NCI-H345 (cell line): ENCODE data around the gene TNK2.
"Not testable (repeated sequence)": the region's sequence is repeated elsewhere in the genome, so short reads cannot be mapped to it uniquely, and the experiment has no call there.

ENCODE experiments used
- DNase-seq: peaks from one replicate; lab custom pipeline; 2025; lab: John Stamatoyannopoulos, UW

The TNK2 gene

DNA sequence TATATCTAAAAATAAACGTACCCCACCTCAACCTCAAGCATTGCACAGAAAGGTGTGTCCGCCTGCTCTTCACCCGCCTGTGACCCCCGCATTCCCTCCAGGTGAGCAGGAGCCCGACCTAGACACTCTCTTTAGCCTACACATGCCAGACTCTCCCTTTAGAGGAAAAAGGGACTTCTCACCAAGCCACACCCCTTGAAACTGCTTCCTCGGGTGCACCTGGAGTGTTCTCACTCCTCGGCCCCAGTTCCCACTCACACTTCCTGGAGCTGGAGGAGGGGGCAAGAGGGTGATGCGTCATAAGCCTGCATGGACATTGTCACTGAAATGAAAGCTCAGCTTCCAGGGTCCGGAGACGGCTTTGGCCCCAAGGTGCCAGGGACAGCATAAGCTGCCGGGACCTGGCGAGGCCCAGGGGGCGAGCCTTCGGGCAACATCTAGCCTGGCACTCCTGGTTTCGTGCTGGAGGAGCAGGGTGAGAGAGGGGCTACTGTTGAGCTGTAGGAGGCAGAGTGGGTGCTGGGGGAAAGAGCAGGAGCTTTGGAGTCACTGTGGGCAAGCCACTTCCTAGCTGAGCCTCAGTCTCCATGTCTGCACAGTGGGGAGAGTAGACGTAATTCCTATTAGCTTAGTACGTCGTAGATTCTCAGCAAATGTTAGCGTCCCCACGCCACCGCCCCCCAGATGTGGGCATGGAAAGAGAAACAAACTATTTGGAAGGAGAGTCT is 86.8 kb downstream of the TNK2 start:
- no peak for DNase-seq

DNA sequence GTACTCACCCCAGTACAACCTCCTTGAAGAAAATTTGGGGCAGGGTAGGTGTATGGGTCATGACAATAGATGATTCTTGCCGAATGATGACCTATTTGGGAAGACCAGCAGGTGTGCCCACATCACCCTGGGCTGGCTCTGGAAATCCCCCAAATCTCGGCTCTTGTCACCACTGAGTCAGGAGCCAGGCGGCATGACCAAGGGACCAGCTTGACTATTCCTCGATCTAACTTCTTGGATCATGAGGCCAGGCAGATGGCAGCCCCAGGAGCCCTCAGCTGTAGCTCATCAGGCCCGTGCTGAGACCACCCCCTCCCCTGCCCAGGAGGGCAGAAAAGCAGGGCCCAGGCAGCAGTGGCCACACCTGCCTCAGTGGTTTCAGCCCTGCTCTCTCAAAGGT is 87.5 kb downstream of the TNK2 start:
- DNase-seq: no peak

DNA sequence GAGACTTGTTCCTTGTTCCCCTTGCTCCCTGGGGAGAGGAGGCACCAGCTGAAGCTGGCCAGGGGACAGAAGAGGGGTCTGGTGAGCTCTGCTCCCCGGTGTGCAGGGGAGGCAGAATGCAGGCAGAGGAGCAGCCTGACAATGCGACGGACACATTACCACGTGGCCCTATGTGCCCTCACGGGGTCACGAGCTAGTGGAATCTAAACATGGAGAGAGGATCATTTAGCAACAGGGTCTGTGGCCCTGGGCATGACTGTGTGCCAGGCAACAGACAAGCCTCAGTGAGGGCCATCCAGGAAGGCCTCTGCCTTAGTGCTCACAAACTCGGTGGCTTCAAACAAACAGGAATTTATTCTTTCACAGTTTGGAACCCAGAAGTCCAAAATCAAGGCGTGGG is 88.2 kb downstream of the TNK2 start:
- no peak for DNase-seq

DNA sequence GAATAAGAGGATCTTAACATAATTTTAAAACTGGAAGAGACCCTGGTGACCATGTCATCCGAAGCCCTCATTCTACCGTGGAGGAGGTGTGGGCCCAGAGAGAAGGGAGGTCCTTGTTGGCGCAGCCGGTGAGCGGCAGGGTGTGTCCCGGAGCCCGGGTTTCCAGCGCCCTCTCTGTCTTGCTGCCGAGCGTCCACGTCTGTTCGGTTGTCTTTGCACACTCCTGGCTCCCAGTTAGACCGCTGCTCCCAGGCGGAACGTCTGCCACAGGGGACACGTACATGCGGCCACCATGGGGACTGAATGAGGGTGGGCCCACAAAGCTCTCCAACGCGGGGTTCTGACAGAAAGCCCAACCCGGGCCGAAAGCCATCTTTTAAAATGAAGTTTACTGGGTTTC is 90.0 kb downstream of the TNK2 start:
- DNase-seq: no peak

DNA sequence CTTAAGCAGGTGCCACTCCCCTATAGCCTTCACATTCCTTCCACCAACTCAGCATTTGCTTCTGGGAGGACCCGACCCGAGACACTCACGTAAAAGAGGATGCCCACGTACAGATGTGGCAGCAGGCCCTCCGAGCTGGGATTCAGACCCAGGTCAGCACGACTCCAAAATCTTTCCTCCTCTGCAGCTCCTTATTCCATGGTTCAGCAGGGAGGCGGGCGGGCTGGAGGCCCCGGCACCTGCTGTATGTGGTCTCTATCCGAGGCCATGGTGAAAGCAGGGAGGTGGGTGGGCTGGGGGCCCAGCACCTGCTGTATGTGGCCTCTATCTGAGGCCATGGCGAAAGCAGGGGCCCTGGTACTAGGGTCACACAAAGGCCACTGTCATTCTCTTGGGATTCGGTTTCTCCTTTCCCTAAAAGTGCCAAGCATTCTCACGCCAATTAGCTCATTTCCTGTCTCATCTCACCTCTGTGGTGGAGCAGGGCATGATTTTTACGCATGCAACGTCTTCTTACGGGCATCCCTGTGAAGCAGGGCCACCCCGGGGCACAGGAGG is 90.7 kb downstream of the TNK2 start:
- no peak for DNase-seq

DNA sequence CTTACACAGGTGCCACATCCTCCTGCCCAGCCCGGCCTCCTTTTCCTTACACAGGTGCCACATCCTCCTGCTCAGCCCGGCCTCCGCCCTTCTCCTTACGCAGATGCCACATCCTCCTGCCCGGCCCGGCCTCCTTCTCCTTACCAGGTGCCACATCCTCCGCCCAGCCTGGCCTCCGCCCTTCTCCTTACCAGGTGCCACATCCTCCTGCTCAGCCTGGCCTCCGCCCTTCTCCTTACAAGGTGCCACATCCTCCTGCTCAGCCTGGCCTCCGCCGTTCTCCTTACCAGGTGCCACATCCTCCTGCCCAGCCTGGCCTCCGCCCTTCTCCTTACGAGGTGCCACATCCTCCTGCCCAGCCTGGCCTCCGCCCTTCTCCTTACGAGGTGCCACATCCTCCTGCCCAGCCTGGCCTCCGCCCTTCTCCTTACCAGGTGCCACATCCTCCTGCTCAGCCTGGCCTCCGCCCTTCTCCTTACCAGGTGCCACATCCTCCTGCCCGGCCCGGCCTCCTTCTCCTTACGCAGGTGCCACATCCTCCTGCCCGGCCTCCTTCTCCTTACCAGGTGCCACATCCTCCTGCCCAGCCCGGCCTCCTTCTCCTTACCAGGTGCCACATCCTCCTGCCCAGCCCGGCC is 92.0 kb downstream of the TNK2 start:
- DNase-seq: not testable (repeated sequence)

DNA sequence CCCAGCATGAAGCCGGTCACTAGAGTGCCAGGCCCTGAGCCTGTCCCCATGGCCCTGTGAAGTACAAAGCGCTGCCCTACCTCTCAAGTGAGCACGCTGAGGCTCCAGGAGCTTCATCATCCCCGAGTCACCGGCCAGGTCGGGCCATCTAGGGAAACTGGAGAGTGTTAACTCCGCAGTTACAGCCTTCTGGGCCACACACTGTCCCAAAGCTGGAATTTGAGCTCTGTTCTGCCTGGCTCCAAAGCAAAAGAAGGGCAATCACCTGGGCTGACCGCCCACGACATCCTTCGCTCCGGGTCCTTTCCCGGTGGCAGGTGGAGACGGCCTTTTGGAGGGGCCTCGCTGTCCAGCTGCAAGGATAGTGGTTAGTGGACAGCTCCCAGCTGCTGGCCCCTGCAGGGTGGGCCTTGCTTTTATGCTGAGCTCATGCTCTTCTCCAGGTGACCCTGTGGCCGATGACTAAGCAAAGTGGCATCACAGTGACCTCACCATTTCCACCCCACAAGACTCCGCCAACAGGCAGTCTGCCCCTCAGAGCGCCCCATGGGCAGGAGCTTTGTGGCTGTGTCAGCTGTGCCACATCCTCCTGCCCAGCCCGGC is 93.1 kb downstream of the TNK2 start:
- no peak for DNase-seq

DNA sequence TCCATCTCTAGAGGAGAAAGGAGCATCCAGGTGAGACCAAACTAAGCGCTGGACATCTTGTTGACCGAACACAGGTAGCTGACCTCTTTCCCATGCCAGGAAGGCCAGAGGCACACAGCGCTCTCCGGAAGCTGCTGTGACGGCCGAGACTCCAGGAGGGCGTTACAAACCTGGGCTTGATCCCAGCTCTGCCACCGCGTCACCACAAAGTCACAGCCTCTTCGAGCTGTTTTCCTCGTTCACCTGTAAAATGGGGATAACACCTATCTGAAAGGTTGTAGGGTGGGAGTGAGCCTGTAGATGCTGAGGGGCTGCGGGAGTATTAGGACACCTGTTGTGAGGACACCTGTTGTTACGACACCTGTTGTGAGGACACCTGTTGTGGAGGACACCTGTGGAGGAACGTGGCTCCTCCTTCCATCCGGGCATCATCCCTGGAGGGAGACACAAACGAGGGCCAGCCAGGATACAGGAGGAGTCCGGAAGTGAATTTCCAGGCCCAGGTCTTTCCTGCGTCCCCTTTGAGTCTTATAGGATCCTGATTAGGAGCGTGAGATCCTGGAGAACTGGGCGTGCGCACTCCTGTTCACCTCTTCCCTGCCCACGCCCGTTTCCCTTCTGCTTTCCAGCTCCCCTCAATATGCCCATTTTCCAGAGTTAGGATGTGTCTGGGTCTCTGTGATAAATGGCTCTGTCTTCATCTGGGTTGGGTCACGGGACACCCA is 94.3 kb downstream of the TNK2 start:
- no peak for DNase-seq
